ENCODE results near the gene C6orf136. TPM values are rescaled to one million over a fixed set of nuclear protein-coding genes. Genes with fewer than 3 reads are reported as not detected.
A peak's percentile ranks its signal among the peaks of the same experiment; 100 is the strongest.

C6orf136 gene
- total RNA-seq, 4 donors from 2014 or later = 11.2 to 24.9 (median 19.8) TPM

DNA sequence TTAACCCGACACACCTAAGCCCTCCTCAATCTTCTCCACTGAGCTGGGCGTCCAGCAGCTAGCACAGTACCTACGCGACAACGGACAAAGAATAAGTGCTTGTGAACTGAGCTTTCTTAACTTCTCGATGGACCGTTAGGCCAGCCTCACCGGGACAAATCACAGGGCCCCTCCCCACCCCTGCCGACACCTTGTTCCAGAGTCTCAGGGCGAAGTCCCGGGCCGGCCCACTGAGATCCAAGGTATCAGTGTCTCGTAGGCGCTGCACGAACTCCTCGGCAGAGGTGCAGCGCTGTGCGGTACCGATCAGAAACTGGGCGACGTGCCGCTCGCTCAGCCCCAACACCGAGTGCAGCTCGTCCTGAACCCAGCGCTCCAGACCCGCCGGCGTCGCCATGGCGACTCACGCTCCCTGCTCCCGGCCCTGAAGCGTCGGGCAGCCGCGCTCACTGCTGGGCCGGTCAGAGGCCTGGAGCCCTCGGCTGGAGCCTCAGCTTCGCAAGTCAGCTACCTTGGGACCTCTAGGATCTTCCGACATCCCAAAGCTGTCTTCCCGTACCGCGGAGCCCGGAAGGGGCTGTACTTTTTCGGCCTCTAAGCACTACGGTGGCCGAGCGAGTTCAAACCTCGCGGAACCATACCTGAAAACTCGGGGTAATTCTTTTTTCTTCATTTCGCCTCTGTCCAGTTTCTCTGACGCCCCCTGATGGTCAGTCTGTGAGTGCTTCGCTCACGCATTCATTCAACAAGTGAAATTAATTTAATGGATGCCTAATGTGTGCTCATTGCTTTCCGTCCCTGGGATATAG, 25.7 kb downstream of the C6orf136 start, which contains the start of gene DHX16:
Gene DHX16, minus strand, starts transcription at position 562 of the 809 bp plus-strand sequence. Its CDS starts 165 bp downstream, at position 397.
- intact Hi-C loops (cut with DNase I; ENCODE audit: low total_unique reads) = loop anchor here (1.0 to 5.0 kb wide), 6 partner anchors 18 to 240 kb away; partner anchors contain the start of genes C6orf136, HLA-E, MRPS18B and NRM
- in situ Hi-C loops (cut with MboI; ENCODE audit: low sequenced_read_pairs in 4 of 4) = loop anchor here in 1 of 4 donors (25.0 kb wide), 1 partner anchor 415 kb away; no protein-coding TSS in a partner anchor
- ATAC-seq = peak; percentile 90 to 94

GRCh38 chr6:30676660-30677285, 29.8 kb downstream of the C6orf136 start:
- Histone ChIP-seq H3K4me3 (no peak overlapping the region), H3K27ac (no peak overlapping the region), H3K27me3 (no peaks in the 10 kb centered on the region), H3K36me3 (peaks cover 0 to 28% of the 10 kb centered on the region in 2 donors), H3K4me1 (peaks cover 22% of the 10 kb centered on the region in 2 donors), H3K9me3 (no peaks in the 10 kb centered on the region)
- in situ Hi-C loops (cut with MboI; ENCODE audit: low sequenced_read_pairs in 4 of 4) = loop anchor here in 1 of 4 donors (5.0 kb wide), 1 partner anchor 46 kb away; the partner anchor contains the start of gene TUBB
- intact Hi-C loops (cut with DNase I; ENCODE audit: low total_unique reads) = loop anchor here (5.0 kb wide), 1 partner anchor 411 kb away; no protein-coding TSS in a partner anchor
- ATAC-seq (no peak), DNase-seq (no peak)
- TF ChIP-seq, protein P1, sequence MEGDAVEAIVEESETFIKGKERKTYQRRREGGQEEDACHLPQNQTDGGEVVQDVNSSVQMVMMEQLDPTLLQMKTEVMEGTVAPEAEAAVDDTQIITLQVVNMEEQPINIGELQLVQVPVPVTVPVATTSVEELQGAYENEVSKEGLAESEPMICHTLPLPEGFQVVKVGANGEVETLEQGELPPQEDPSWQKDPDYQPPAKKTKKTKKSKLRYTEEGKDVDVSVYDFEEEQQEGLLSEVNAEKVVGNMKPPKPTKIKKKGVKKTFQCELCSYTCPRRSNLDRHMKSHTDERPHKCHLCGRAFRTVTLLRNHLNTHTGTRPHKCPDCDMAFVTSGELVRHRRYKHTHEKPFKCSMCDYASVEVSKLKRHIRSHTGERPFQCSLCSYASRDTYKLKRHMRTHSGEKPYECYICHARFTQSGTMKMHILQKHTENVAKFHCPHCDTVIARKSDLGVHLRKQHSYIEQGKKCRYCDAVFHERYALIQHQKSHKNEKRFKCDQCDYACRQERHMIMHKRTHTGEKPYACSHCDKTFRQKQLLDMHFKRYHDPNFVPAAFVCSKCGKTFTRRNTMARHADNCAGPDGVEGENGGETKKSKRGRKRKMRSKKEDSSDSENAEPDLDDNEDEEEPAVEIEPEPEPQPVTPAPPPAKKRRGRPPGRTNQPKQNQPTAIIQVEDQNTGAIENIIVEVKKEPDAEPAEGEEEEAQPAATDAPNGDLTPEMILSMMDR (IDR thresholded peaks at IDR 0.05 in 4 of 5, conservative IDR thresholded peaks at IDR 0.05 in 1 of 5) = no peak
- TF ChIP-seq POLR2A (IDR thresholded peaks at IDR 0.05) = no peak

More for the DNA sequence above, 25.7 kb downstream of the C6orf136 start, which contains the start of gene DHX16:
- H3K9me3 ChIP-seq = no peaks in the 10 kb centered on the region
- H3K27me3 ChIP-seq = no peaks in the 10 kb centered on the region
- TF ChIP-seq, protein P1 (IDR thresholded peaks at IDR 0.05 in 4 of 5, conservative IDR thresholded peaks at IDR 0.05 in 1 of 5) = peak; percentile 65 to 89 (median 86)
- TF ChIP-seq POLR2A (IDR thresholded peaks at IDR 0.05) = peak in 1 of 2 donors; percentile 30
- peak; percentile 91 to 96 for DNase-seq
- peak within 1 kb of the TSS; percentile 78 to 95 (median 91) for H3K4me3 ChIP-seq
- H3K36me3 ChIP-seq = peaks cover 0 to 46% of the 10 kb centered on the region in 2 donors
- peak within 1 kb of the TSS; percentile 78 to 88 (median 82) for H3K27ac ChIP-seq
- H3K4me1 ChIP-seq = peaks cover 15 to 18% of the 10 kb centered on the region in 2 donors

DNA sequence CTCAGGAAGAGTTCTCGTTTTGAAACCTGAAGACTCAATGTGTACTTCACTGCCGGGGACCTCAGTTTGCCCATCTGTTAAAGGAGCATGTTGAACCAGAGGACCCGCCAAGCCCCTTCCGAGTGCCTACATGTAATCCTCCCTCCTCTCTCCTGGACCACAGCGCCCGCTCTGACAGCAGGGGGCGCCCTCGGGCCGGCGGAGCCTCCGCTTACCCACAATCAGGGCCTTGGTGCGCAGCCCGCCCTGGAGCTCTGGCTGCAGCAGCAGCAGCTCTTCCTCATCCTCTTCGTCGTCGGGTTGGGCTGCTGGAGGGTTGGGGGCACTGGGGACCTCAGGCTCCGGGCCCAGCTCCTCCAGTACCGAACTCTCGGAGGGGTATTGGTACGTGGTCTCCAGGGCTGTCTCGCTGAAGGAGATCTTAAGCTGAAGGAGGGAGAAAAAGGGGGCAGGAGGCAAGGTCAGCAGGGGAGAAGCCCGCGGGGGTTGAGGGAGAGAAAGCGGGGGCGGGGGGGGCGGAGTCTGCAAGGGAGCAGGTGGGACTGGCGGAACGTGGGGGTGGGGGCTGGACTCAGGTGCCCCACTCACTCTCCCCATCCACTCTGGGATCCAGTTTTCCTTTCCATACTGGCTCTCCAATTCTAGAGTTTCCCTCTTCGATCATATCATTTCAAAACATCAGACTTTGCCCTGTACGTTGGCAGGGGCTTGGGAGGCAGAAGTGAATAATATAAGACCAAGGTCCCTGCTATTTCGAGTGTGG, 32.2 kb downstream of the C6orf136 start:
- no peak for TF ChIP-seq POLR2A (IDR thresholded peaks at IDR 0.05)
- TF ChIP-seq, protein P1 (IDR thresholded peaks at IDR 0.05 in 4 of 5, conservative IDR thresholded peaks at IDR 0.05 in 1 of 5) = peak; percentile 94 to 98 (median 98)
- Histone ChIP-seq H3K9me3 (no peaks in the 10 kb centered on the region), H3K27ac (peak overlapping the region in 3 of 4 donors; percentile 25 to 51 (median 38)), H3K27me3 (no peaks in the 10 kb centered on the region), H3K4me1 (peaks cover 15 to 18% of the 10 kb centered on the region in 2 donors), H3K4me3 (peak overlapping the region in 1 of 4 donors; percentile 7), H3K36me3 (peaks cover 0 to 28% of the 10 kb centered on the region in 2 donors)
- ATAC-seq (peak; percentile 76 to 83), DNase-seq (peak; percentile 68 to 79)
- intact Hi-C loops (cut with DNase I; ENCODE audit: low total_unique reads) (loop anchor here (1.0 to 5.0 kb wide), 2 partner anchors 43 to 408 kb away; no protein-coding TSS in a partner anchor), in situ Hi-C loops (cut with MboI; ENCODE audit: low sequenced_read_pairs in 4 of 4) (loop anchor here in 1 of 4 donors (5.0 kb wide), 1 partner anchor 43 kb away; the partner anchor contains the start of gene TUBB)

Measured in gastrocnemius medialis (tissue), 4 donors.